Stomach (tissue), 9 donors: ENCODE data around the gene ERLEC1. TPM values are rescaled to one million over a fixed set of nuclear protein-coding genes. Genes with fewer than 3 reads are reported as not detected.

Experiments
- DNase-seq, 2 donors: peaks; one replicate each; pipeline versions ENCODE4 v3.0.0 to v3.0.0-alpha.2; 2013 to 2019
- H3K27ac ChIP-seq, 5 donors: fragments of 200-600 bp in 4 of 5; sonication (generic) in 4 of 5; one replicate each; pipeline ENCODE4 v1.5.1; 2013 to 2019; ENCODE audit warnings: mild to moderate bottlenecking in 1 of 5, moderate library complexity in 1 of 5
- H3K27me3 ChIP-seq, 3 donors: fragments of 200-600 bp; sonication (generic); one replicate each; pipeline ENCODE4 v1.5.1; 2017 to 2019; ENCODE audit warnings: mixed run types in 1 of 3
- H3K36me3 ChIP-seq, 4 donors: fragments of 200-600 bp; sonication (generic); 1 replicate in 3 of 4; 2 replicates in 1 of 4; pipeline ENCODE4 v1.5.1; 2016 to 2019
- H3K4me1 ChIP-seq, 4 donors: fragments of 200-600 bp; sonication (generic); one replicate each; pipeline ENCODE4 v1.5.1; 2016 to 2019
- H3K4me3 ChIP-seq, 4 donors: fragments of 200-600 bp; sonication (generic) in 3 of 4; one replicate each; pipeline ENCODE4 v1.5.1; 2016 to 2019; ENCODE audit warnings: mild to moderate bottlenecking in 1 of 4
- H3K9me3 ChIP-seq, 4 donors: fragments of 200-600 bp; sonication (generic); one replicate each; pipeline ENCODE4 v1.5.1; 2016 to 2019
- EP300 ChIP-seq: sonication (generic); formaldehyde crosslinking; IDR thresholded peaks from one replicate; pipeline ENCODE4 v1.6.1; 2017; ENCODE audit warnings: antibody characterized with exemption
- POLR2A ChIP-seq, 4 donors: fragments of 450-650 bp; IDR thresholded peaks; one replicate each; pipeline ENCODE4 v1.6.1; 2016; ENCODE audit warnings: antibody characterized with exemption in 4 of 4, control low read depth in 2 of 4, mild to moderate bottlenecking in 1 of 4, moderate library complexity in 1 of 4
- POLR2AphosphoS5 ChIP-seq, 3 donors: sonication (generic); formaldehyde crosslinking; IDR thresholded peaks; one replicate each; pipeline ENCODE4 v1.6.1; 2016; ENCODE audit warnings: antibody characterized with exemption in 3 of 3
- WGBS, 5 donors: extraction: QIAGEN DNeasy Blood & Tissue Kit in 3 of 5; methylation state at CpG; one replicate each; pipeline versions ENCODE4 v1.1.5 to v1.1.7; 2013 to 2018; 5-methylcytosine and 5-hydroxymethylcytosine counted together
- intact Hi-C: fragments of 100-400 bp; cut with DNase I; formaldehyde crosslinking; loops from one replicate; pipeline ENCODE4 v1.15.1; 2023; ENCODE audit warnings: low total_unique reads
- polyA plus RNA-seq, 3 donors: library from polyadenylated mRNA; stranded (reverse); fragments of 200-250 nt; gene quantifications; one replicate each; pipeline ENCODE4 v1.2.3, GENCODE V29; 2013
- total RNA-seq, 5 donors: library from RNA; depleted of rRNA; stranded (reverse); fragments of >200 nt; gene quantifications; one replicate each; pipeline versions ENCODE4 v1.1.0 to v1.2.3, GENCODE V29; 2014 to 2016
- TF ChIP-seq, protein P1 (sequence below), 7 experiments: fragments of 450-650 bp in 4 of 7; fragments of 200-600 bp in 3 of 7; sonication (generic) in 3 of 7; IDR thresholded peaks; one replicate each; pipeline ENCODE4 v1.5.1; 2016 to 2019; ENCODE audit warnings: antibody characterized with exemption in 7 of 7, control low read depth in 2 of 7, mild to moderate bottlenecking in 1 of 7
- donor health status: healthy with polysubstance abuse.
- donor health status: Bipolar disorder and iron deficiency.
- donor health status: healthy.

The ERLEC1 gene
- total and polyA plus RNA-seq, 8 donors: 7.0 to 225 (median 32.5) TPM

DNA sequence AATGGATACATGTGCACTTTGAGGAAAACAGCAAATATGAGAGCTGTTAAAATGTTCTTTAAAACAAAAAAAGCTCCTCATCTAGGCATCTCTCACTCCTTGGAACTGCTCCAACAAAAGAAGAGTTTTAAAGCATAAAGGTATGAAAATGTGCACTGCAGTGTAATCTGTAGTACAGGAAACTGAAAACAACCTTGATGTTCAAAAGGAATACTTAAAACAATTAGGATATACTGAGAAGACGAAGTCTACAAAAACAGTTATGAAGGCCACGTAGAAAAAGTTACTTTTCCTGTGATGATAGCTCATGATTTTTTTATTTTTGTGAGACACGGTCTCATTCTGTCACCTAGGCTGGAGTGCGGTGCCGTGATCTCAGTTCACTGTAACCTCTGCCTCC is 75.0 kb downstream of the ERLEC1 start:
- intact Hi-C loops: no loop called here
- DNase-seq: no peak
- Histone ChIP-seq H3K4me3 (no peak overlapping the region), H3K9me3 (no peaks in the 10 kb centered on the region), H3K27me3 (no peaks in the 10 kb centered on the region), H3K4me1 (peaks cover 0 to 13% (median 5%) of the 10 kb centered on the region in 4 donors), H3K36me3 (peaks cover 7 to 48% (median 39%) of the 10 kb centered on the region in 4 donors), H3K27ac (no peak overlapping the region)
- 94 to 97% (median 95%) methylated on average over 5 of the region's 5 CpGs for WGBS, 5 donors
- TF ChIP-seq POLR2AphosphoS5 (IDR thresholded peaks at IDR 0.05): no peak
- TF ChIP-seq POLR2A (IDR thresholded peaks at IDR 0.05): no peak
- TF ChIP-seq, protein P1, sequence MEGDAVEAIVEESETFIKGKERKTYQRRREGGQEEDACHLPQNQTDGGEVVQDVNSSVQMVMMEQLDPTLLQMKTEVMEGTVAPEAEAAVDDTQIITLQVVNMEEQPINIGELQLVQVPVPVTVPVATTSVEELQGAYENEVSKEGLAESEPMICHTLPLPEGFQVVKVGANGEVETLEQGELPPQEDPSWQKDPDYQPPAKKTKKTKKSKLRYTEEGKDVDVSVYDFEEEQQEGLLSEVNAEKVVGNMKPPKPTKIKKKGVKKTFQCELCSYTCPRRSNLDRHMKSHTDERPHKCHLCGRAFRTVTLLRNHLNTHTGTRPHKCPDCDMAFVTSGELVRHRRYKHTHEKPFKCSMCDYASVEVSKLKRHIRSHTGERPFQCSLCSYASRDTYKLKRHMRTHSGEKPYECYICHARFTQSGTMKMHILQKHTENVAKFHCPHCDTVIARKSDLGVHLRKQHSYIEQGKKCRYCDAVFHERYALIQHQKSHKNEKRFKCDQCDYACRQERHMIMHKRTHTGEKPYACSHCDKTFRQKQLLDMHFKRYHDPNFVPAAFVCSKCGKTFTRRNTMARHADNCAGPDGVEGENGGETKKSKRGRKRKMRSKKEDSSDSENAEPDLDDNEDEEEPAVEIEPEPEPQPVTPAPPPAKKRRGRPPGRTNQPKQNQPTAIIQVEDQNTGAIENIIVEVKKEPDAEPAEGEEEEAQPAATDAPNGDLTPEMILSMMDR (IDR thresholded peaks at IDR 0.05): no peak
- TF ChIP-seq EP300: no peak

DNA sequence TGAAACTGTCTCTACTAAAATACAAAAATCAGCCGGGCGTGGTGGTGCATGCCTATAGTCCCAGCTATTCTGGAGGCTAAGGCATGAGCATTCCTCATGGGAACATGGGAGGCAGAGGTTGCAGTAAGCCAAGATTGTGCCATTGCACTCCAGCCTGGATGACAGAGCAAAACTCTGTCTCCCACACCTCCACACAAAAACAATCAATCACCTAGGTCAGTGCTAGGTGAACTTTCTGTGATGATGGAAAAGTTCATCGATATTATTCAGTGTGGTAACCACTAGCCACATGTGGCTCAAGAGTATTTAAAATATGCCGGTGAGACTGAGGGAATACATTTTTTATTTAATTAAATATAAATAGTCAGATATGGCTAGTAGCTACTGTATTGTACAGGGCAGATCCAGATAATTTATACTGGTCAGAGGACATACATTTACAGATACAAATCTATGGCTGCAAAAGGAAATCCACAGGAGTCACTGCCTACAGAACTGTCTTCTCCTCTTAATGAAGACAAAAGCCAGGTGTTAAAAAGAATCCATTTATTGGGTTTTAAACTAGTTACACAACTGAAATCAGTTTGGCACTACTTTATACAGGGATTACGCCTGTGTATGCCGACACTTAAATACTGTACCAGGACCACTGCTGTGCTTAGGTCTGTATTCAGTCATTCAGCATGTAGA is 76.8 kb downstream of the ERLEC1 start:
- H3K36me3 ChIP-seq: peaks cover 10 to 64% (median 56%) of the 10 kb centered on the region in 4 donors
- TF ChIP-seq POLR2AphosphoS5 (IDR thresholded peaks at IDR 0.05) (no peak), POLR2A (IDR thresholded peaks at IDR 0.05) (no peak), EP300 (no peak)
- TF ChIP-seq, protein P1 (IDR thresholded peaks at IDR 0.05): no peak
- no peaks in the 10 kb centered on the region for H3K9me3 ChIP-seq
- H3K4me3 ChIP-seq: no peak overlapping the region
- no peak for DNase-seq
- no peak overlapping the region for H3K27ac ChIP-seq
- 91 to 98% (median 96%) methylated on average over 6 of the region's 6 CpGs for WGBS, 5 donors
- peaks cover 0 to 13% (median 5%) of the 10 kb centered on the region in 4 donors for H3K4me1 ChIP-seq
- no peaks in the 10 kb centered on the region for H3K27me3 ChIP-seq
- intact Hi-C loops: no loop called here

DNA sequence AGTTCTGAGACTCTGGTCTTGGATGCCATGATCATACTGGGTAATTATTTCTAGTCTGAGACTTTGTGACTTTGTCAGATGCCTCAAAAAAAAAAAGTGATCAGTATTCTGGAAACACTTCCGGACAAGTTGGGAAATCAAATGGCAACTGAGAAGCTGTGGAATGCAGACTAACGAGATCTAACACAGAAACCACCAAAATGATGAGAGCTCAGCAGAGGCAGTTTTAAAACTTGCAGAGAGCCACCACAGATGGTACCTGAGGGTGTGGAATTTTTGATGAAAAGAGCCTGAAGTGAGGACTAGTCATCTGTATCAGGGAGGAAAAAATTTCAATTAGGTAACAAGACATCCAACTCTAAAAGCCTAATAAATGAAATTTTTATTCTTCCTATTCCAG is 78.4 kb downstream of the ERLEC1 start:
- 81 to 91% (median 89%) methylated on average over 2 of the region's 2 CpGs for WGBS, 5 donors

DNA sequence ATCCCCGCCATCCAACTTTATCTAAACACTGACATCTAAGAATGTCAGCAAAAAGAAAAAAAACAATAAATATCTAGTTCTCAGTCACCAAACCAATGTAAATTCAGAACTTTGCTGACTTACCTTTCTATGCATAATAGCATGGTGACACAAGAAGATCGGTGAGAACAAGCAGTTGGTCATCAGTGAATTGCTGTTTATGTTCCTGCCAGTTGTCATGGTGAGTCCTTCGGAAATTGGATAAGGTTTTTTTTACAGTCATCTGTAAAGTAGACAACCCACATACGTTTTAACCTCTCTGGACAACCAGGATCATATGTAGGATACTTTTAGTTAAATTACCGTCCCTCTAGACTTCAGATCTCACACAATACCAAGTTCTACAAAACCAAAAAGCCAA is 79.1 kb downstream of the ERLEC1 start:
- WGBS, 5 donors: 79 to 87% (median 81%) methylated on average over 5 of the region's 5 CpGs
- no peaks in the 10 kb centered on the region for H3K4me1 ChIP-seq
- H3K4me3 ChIP-seq: no peak overlapping the region
- no peak for TF ChIP-seq POLR2AphosphoS5 (IDR thresholded peaks at IDR 0.05)
- TF ChIP-seq, protein P1 (IDR thresholded peaks at IDR 0.05): no peak
- no peak for TF ChIP-seq EP300
- TF ChIP-seq POLR2A (IDR thresholded peaks at IDR 0.05): no peak
- H3K27me3 ChIP-seq: no peaks in the 10 kb centered on the region
- intact Hi-C loops: no loop called here
- H3K9me3 ChIP-seq: no peaks in the 10 kb centered on the region
- no peak overlapping the region for H3K27ac ChIP-seq
- peaks cover 10 to 79% (median 77%) of the 10 kb centered on the region in 4 donors for H3K36me3 ChIP-seq
- no peak for DNase-seq

More for the DNA sequence above, 78.4 kb downstream of the ERLEC1 start:
- intact Hi-C loops: no loop called here
- no peak overlapping the region for H3K4me3 ChIP-seq
- H3K9me3 ChIP-seq: no peaks in the 10 kb centered on the region
- DNase-seq: no peak
- H3K27me3 ChIP-seq: no peaks in the 10 kb centered on the region
- H3K36me3 ChIP-seq: peaks cover 10 to 72% (median 70%) of the 10 kb centered on the region in 4 donors
- H3K4me1 ChIP-seq: peaks cover 0 to 2% (median under 1%) of the 10 kb centered on the region in 4 donors
- no peak overlapping the region for H3K27ac ChIP-seq
- TF ChIP-seq POLR2AphosphoS5 (IDR thresholded peaks at IDR 0.05): no peak
- TF ChIP-seq POLR2A (IDR thresholded peaks at IDR 0.05): no peak
- TF ChIP-seq, protein P1 (IDR thresholded peaks at IDR 0.05): no peak
- TF ChIP-seq EP300: no peak
